HEK293T (cell line): ENCODE data around the gene GFI1.

ENCODE experiments used
- ELF4 ChIP-seq: fragments of 450-650 bp; IDR thresholded peaks from 2 replicates; pipeline ENCODE4 v1.6.1; 2017; ENCODE audit warnings: antibody characterized with exemption
- FOXA1 ChIP-seq: fragments of 450-650 bp; IDR thresholded peaks from 2 replicates; pipeline ENCODE4 v1.6.1; 2016; ENCODE audit warnings: mild to moderate bottlenecking
- L3MBTL2 ChIP-seq: fragments of 450-650 bp; conservative IDR thresholded peaks from 2 replicates; pipeline ENCODE4 v1.6.1; 2016; ENCODE audit warnings: mild to moderate bottlenecking
- TARDBP ChIP-seq: fragments of 450-650 bp; IDR thresholded peaks from 2 replicates; pipeline ENCODE4 v1.6.1; 2016
- ZNF384 ChIP-seq: fragments of 450-650 bp; IDR thresholded peaks from 2 replicates; pipeline ENCODE4 v1.6.1; 2016

GRCh38 chr1:92516574-92516973 is 29.8 kb upstream of the GFI1 start:
- TF ChIP-seq ELF4 (no peak), L3MBTL2 (no peak), ZNF384 (no peak), FOXA1 (no peak), TARDBP (no peak)
